CD14-positive monocyte (primary cell): ENCODE measurements around the gene PACSIN1. TPM values are rescaled to one million over a fixed set of nuclear protein-coding genes. Genes with fewer than 3 reads are reported as not detected.

ENCODE experiments used
- DNase-seq, 3 donors: peaks; one replicate each; pipeline ENCODE4 v3.0.0-alpha.2; 2011 to 2022
- H2AFZ ChIP-seq: 2 replicates; pipeline ENCODE4 v1.6.0; 2012; ENCODE audit warnings: mild to moderate bottlenecking, low read depth, low read length, inconsistent platforms; ENCODE audit not compliant: insufficient read depth, poor library complexity, severe bottlenecking
- H3K27ac ChIP-seq, 2 donors: 1 replicate in 1 of 2; 2 replicates in 1 of 2; pipeline ENCODE4 v1.5.1; 2012 to 2013; ENCODE audit warnings: low read length in 2 of 2, control low read depth in 1 of 2, inconsistent platforms in 1 of 2, low read depth in 1 of 2, mild to moderate bottlenecking in 1 of 2
- H3K27me3 ChIP-seq, 2 donors: one replicate each; pipeline versions ENCODE4 v1.6.0 to v1.6.1; 2011 to 2013; ENCODE audit warnings: low read length in 2 of 2; ENCODE audit not compliant: control insufficient read depth in 2 of 2, insufficient read depth in 2 of 2
- H3K36me3 ChIP-seq, 2 donors: replicated peaks in 1 of 2; 1 replicate in 1 of 2; 2 replicates in 1 of 2; pipeline versions ENCODE4 v1.5.1 to v1.6.1; 2012 to 2013; ENCODE audit warnings: low read length in 2 of 2, control low read depth in 1 of 2, inconsistent platforms in 1 of 2, mild to moderate bottlenecking in 1 of 2; ENCODE audit not compliant: insufficient read depth in 2 of 2, control insufficient read depth in 1 of 2
- H3K4me1 ChIP-seq, 2 donors: 1 replicate in 1 of 2; 2 replicates in 1 of 2; pipeline versions ENCODE4 v1.5.1 to v1.6.1; 2012 to 2013; ENCODE audit warnings: low read length in 2 of 2, control low read depth in 1 of 2, inconsistent platforms in 1 of 2, mild to moderate bottlenecking in 1 of 2, moderate library complexity in 1 of 2; ENCODE audit not compliant: insufficient read depth in 2 of 2, control insufficient read depth in 1 of 2
- H3K4me2 ChIP-seq: replicated peaks from 2 replicates; pipeline ENCODE3; 2012; ENCODE audit warnings: low read length, moderate library complexity, mild to moderate bottlenecking; ENCODE audit not compliant: poor library complexity, severe bottlenecking; ENCODE audit errors: extremely low read depth
- H3K4me3 ChIP-seq, 3 experiments: fragments of 200-600 bp in 1 of 3; sonication (generic) in 1 of 3; replicated peaks in 1 of 3; 1 replicate in 2 of 3; 2 replicates in 1 of 3; pipeline ENCODE4 v1.5.1; 2011 to 2013; ENCODE audit warnings: low read length in 3 of 3, mild to moderate bottlenecking in 3 of 3, control low read depth in 2 of 3, low read depth in 2 of 3, inconsistent platforms in 1 of 3, moderate library complexity in 1 of 3
- H3K79me2 ChIP-seq: 2 replicates; pipeline ENCODE4 v1.6.0; 2012; ENCODE audit warnings: mild to moderate bottlenecking, control low read depth, inconsistent platforms, low read length, moderate library complexity; ENCODE audit not compliant: insufficient read depth
- H3K9ac ChIP-seq: 2 replicates; pipeline ENCODE4 v1.6.0; 2017; ENCODE audit warnings: low read length, mild to moderate bottlenecking; ENCODE audit not compliant: insufficient read depth, poor library complexity, severe bottlenecking
- H3K9me3 ChIP-seq, 2 donors: replicated peaks in 1 of 2; 1 replicate in 1 of 2; 2 replicates in 1 of 2; pipeline versions ENCODE4 v1.5.1 to v1.6.1; 2012 to 2013; ENCODE audit warnings: low read length in 2 of 2, control low read depth in 1 of 2; ENCODE audit not compliant: control insufficient read depth in 1 of 2, insufficient read depth in 1 of 2
- H4K20me1 ChIP-seq: 2 replicates; pipeline ENCODE4 v1.6.0; 2012; ENCODE audit warnings: mild to moderate bottlenecking, low read length, control low read depth, moderate library complexity; ENCODE audit not compliant: insufficient read depth
- H3K27ac Mint-ChIP-seq, 7 donors: one replicate each; pipeline ENCODE4 v1.8.0; 2020; ENCODE audit warnings: mild to moderate bottlenecking in 7 of 7, mixed read lengths in 7 of 7, moderate library complexity in 6 of 7, inconsistent platforms in 2 of 7
- H3K27me3 Mint-ChIP-seq, 3 donors: one replicate each; pipeline ENCODE4 v1.8.0; 2021 to 2022; ENCODE audit warnings: low read depth in 3 of 3, mild to moderate bottlenecking in 3 of 3, mixed read lengths in 3 of 3, moderate library complexity in 3 of 3, inconsistent platforms in 1 of 3
- H3K36me3 Mint-ChIP-seq, 2 donors: one replicate each; pipeline ENCODE4 v1.8.0; 2020; ENCODE audit warnings: mixed read lengths in 2 of 2, inconsistent platforms in 1 of 2, mild to moderate bottlenecking in 1 of 2
- H3K4me1 Mint-ChIP-seq: one replicate; pipeline ENCODE4 v1.8.0; 2020; ENCODE audit warnings: mild to moderate bottlenecking, mixed read lengths
- H3K4me3 Mint-ChIP-seq, 2 donors: one replicate each; pipeline ENCODE4 v1.8.0; 2020; ENCODE audit warnings: mild to moderate bottlenecking in 2 of 2, mixed read lengths in 2 of 2, moderate library complexity in 1 of 2
- H3K9me3 Mint-ChIP-seq, 7 donors: one replicate each; pipeline ENCODE4 v1.8.0; 2020 to 2022; ENCODE audit warnings: mixed read lengths in 7 of 7, mild to moderate bottlenecking in 6 of 7, moderate library complexity in 6 of 7, inconsistent platforms in 2 of 7
- CTCF ChIP-seq: fragments of 200-600 bp; IDR thresholded peaks from one replicate; pipeline ENCODE4 v1.8.0; 2022; ENCODE audit warnings: antibody characterized with exemption, mild to moderate bottlenecking
- WGBS: methylation state at CpG from one replicate; pipeline ENCODE4 v1.1.5; 2013; ENCODE audit warnings: missing lambda C conversion rate; ENCODE audit not compliant: insufficient coverage; 5-methylcytosine and 5-hydroxymethylcytosine counted together
- intact Hi-C, 2 donors: fragments of 100-400 bp; cut with micrococcal nuclease; formaldehyde crosslinking; loops; one replicate each; pipeline versions ENCODE4 v1.15.0 to v1.15.1; 2023
- polyA plus RNA-seq, 3 donors: library from polyadenylated mRNA; depleted of rRNA in 1 of 3; unstranded in 2 of 3; stranded (reverse) in 1 of 3; fragments of 300-500 nt in 2 of 3; fragments of >200 nt in 1 of 3; fragmentation: Illumina TruSeq in 2 of 3; gene quantifications; 1 replicate in 2 of 3; 2 replicates in 1 of 3; pipeline ENCODE4 v1.2.3, GENCODE V29; 2012 to 2021

PACSIN1 gene
- polyA plus RNA-seq, 3 donors = not detected

GRCh38 chr6:34441526-34441925 is 24.4 kb upstream of the PACSIN1 start:
- H3K4me1 Mint-ChIP-seq = no peaks in the 10 kb centered on the region
- H3K4me1 ChIP-seq = no peaks in the 10 kb centered on the region
- H3K9me3 Mint-ChIP-seq = peaks cover 0 to 14% (median 4%) of the 10 kb centered on the region in 7 donors
- H3K27ac ChIP-seq = no peak overlapping the region
- H3K79me2 ChIP-seq = no peaks in the 10 kb centered on the region
- no peaks in the 10 kb centered on the region for H3K36me3 Mint-ChIP-seq
- DNase-seq = no peak
- peaks cover 0 to 4% of the 10 kb centered on the region in 2 donors for H3K9me3 ChIP-seq
- no peaks in the 10 kb centered on the region for H3K27me3 ChIP-seq
- H2AFZ ChIP-seq = no peak overlapping the region
- no peaks in the 10 kb centered on the region for H4K20me1 ChIP-seq
- H3K4me2 ChIP-seq = no peak overlapping the region
- no peak overlapping the region for H3K27ac Mint-ChIP-seq
- no peak overlapping the region for H3K4me3 ChIP-seq
- TF ChIP-seq CTCF = no peak
- H3K4me3 Mint-ChIP-seq = no peak overlapping the region
- WGBS = 50% methylated on average over 2 of the region's 5 CpGs
- intact Hi-C loops = no loop called here
- H3K9ac ChIP-seq = no peak overlapping the region
- H3K27me3 Mint-ChIP-seq = peaks cover 0 to 3% (median 1%) of the 10 kb centered on the region in 3 donors
- no peaks in the 10 kb centered on the region for H3K36me3 ChIP-seq

- no peak for TF ChIP-seq CTCF
- Histone ChIP-seq H3K4me2 (no peak overlapping the region), H3K36me3 (no peaks in the 10 kb centered on the region), H3K27me3 (no peaks in the 10 kb centered on the region), H3K27ac (no peak overlapping the region), H3K9me3 (no peaks in the 10 kb centered on the region), H3K4me3 (no peak overlapping the region), H3K79me2 (no peaks in the 10 kb centered on the region), H3K9ac (no peak overlapping the region), H4K20me1 (no peaks in the 10 kb centered on the region), H3K4me1 (peaks cover 8 to 12% of the 10 kb centered on the region in 2 donors), H2AFZ (no peak overlapping the region)
- Mint-ChIP-seq H3K9me3 (no peaks in the 10 kb centered on the region), H3K4me1 (peaks cover 11% of the 10 kb centered on the region), H3K36me3 (no peaks in the 10 kb centered on the region), H3K27ac (no peak overlapping the region), H3K4me3 (no peak overlapping the region), H3K27me3 (peaks cover 1 to 7% (median 3%) of the 10 kb centered on the region in 3 donors)
- no peak for DNase-seq
- no CpG with 5 or more reads among the region's 4 CpGs for WGBS
- intact Hi-C loops = no loop called here
Measured at GRCh38 chr6:34445313-34445860, 20.5 kb upstream of the PACSIN1 start.
